WERI-Rb-1 (cell line): ENCODE results near the gene ZNF14.

ENCODE experiments used
- DNase-seq: peaks from one replicate; pipeline ENCODE4 v3.0.0-alpha.2; 2020
- H3K27ac ChIP-seq: fragments of 250-450 bp; sonication (Bioruptor Pico); 2 replicates; pipeline ENCODE4 v1.5.1; 2020; ENCODE audit warnings: mild to moderate bottlenecking, moderate library complexity
- H3K27me3 ChIP-seq: fragments of 250-450 bp; sonication (Bioruptor Pico); 2 replicates; pipeline ENCODE4 v1.5.1; 2021; ENCODE audit warnings: mild to moderate bottlenecking, low read depth, moderate library complexity; ENCODE audit not compliant: insufficient read depth, severe bottlenecking
- H3K36me3 ChIP-seq: fragments of 250-450 bp; sonication (Bioruptor Pico); 2 replicates; pipeline ENCODE4 v1.5.1; 2020; ENCODE audit warnings: mild to moderate bottlenecking, moderate library complexity
- H3K4me3 ChIP-seq: 2 replicates; pipeline ENCODE4 v1.5.1; 2011; ENCODE audit warnings: low read depth, mild to moderate bottlenecking, control low read depth, low read length
- H3K9me3 ChIP-seq: fragments of 250-450 bp; sonication (Bioruptor Pico); 2 replicates; pipeline ENCODE4 v1.5.1; 2021; ENCODE audit warnings: mild to moderate bottlenecking, moderate library complexity; ENCODE audit not compliant: severe bottlenecking
- TF ChIP-seq, protein P1 (sequence below): IDR thresholded peaks from 2 replicates; pipeline ENCODE4 v1.5.1; 2011; ENCODE audit warnings: low read depth, mild to moderate bottlenecking, control low read depth, inconsistent platforms, low read length

ZNF14 gene

DNA sequence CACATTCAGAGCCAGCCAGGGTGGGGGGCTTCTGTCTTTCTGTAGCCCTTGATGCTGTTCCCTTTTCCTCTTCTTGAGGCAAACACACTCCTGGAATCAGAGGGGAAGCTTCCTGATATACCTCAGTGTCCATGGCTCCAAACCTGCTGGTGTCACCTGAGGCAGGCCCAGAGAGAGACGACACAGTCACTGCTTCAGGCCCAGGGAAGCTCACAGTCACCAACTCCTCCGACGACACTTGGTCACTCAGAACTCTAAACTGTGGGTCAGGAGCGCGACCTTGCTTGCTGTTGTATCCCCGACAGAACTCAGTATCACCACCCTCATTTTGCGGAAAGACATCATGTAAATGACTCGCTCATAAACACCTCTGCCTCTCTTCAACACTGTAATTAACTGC lies 70.6 kb downstream of the ZNF14 start:
- TF ChIP-seq, protein P1, sequence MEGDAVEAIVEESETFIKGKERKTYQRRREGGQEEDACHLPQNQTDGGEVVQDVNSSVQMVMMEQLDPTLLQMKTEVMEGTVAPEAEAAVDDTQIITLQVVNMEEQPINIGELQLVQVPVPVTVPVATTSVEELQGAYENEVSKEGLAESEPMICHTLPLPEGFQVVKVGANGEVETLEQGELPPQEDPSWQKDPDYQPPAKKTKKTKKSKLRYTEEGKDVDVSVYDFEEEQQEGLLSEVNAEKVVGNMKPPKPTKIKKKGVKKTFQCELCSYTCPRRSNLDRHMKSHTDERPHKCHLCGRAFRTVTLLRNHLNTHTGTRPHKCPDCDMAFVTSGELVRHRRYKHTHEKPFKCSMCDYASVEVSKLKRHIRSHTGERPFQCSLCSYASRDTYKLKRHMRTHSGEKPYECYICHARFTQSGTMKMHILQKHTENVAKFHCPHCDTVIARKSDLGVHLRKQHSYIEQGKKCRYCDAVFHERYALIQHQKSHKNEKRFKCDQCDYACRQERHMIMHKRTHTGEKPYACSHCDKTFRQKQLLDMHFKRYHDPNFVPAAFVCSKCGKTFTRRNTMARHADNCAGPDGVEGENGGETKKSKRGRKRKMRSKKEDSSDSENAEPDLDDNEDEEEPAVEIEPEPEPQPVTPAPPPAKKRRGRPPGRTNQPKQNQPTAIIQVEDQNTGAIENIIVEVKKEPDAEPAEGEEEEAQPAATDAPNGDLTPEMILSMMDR: no peak
- peak overlapping the region; percentile 67 for H3K4me3 ChIP-seq
- peak overlapping the region; percentile 89 for H3K27ac ChIP-seq
- DNase-seq: no peak
- H3K27me3 ChIP-seq: no peaks in the 10 kb centered on the region
- H3K9me3 ChIP-seq: no peaks in the 10 kb centered on the region
- H3K36me3 ChIP-seq: peaks cover 33% of the 10 kb centered on the region

DNA sequence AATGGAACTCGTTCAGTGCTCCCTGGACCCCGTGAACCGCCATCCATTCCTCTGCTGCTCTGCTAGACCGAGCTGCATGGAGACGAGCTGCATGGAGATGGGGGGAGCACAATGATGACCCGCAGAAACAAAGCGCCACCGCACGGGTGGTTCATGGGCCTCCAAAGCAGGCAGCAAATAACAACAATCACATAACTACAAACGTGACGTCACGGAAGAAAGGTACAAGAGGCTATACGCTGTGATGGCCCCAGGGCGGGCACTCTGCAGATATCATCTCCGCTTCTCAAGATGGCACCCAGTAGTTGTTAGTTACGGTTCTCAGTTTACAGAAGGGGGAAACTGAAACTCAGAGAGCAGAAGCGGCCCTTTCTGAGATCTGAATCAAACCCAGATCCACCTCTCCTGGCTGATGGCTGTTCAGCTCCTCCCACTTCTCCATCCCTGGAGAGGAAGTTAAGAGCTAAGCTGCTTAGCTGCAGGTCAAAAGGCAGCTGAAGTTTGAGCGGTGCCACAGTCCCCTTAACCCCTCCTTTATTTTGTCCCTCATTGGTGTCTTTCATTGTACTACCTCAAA lies 71.1 kb downstream of the ZNF14 start:
- no peaks in the 10 kb centered on the region for H3K9me3 ChIP-seq
- peak overlapping the region; percentile 31 for H3K4me3 ChIP-seq
- H3K36me3 ChIP-seq: peaks cover 39% of the 10 kb centered on the region
- TF ChIP-seq, protein P1: no peak
- no peaks in the 10 kb centered on the region for H3K27me3 ChIP-seq
- DNase-seq: peak; percentile 77
- peak overlapping the region; percentile 89 for H3K27ac ChIP-seq

- Histone ChIP-seq H3K27me3 (no peaks in the 10 kb centered on the region), H3K4me3 (peak overlapping the region; percentile 31), H3K9me3 (no peaks in the 10 kb centered on the region), H3K27ac (peak overlapping the region; percentile 89), H3K36me3 (peaks cover 44% of the 10 kb centered on the region)
- DNase-seq: no peak
- TF ChIP-seq, protein P1: no peak
Measured at GRCh38 chr19:19661141-19661674, 71.7 kb downstream of the ZNF14 start.
